Measurements from ENCODE around the gene NRXN3. TPM values are rescaled to one million over a fixed set of nuclear protein-coding genes. Genes with fewer than 3 reads are reported as not detected.

NRXN3 gene
- polyA plus RNA-seq, 1 donor from 2014 or later: 110 TPM

DNA sequence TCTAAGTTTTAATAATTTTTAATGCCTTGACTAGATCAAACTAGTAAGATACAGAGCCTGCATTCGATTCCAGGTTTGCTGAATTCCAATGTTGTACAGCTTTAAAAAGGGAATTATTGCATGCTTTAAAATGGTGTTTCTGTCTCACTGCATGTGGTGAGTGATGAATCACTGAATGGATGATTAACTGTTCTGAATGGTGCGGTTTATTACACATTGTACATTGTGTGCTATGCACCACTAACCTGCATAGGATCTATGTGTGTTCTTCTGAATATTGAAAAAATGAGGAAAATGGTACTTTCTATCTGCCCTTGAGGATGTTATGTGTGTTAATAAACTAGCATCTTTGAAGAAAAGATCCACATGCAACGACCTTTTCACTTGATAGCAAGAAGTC, 231.7 kb downstream of the NRXN3 start:
- Histone ChIP-seq H3K9ac (ENCODE audit: low read length) (no peak overlapping the region), H3F3A (ENCODE audit: insufficient read depth, low read length, poor library complexity, severe bottlenecking) (no peaks in the 10 kb centered on the region), H3K4me3 (ENCODE audit: low read length) (no peak overlapping the region), H3K36me3 (ENCODE audit: insufficient read depth, low read length) (no peaks in the 10 kb centered on the region), H3K79me2 (replicated peaks; ENCODE audit: insufficient read depth, low read length) (peaks cover 3% of the 10 kb centered on the region), H3K27ac (ENCODE audit: low read length) (no peak overlapping the region), H2AFZ (ENCODE audit: low read depth, low read length) (no peak overlapping the region), H3K4me2 (ENCODE audit: low read length) (no peak overlapping the region), H4K20me1 (ENCODE audit: insufficient read depth) (no peaks in the 10 kb centered on the region), H3K9me3 (ENCODE audit: low read length) (no peaks in the 10 kb centered on the region), H3K27me3 (ENCODE audit: insufficient read depth, low read depth, low read length) (no peaks in the 10 kb centered on the region), H3K9me2 (ENCODE audit: insufficient read depth, low read length) (no peaks in the 10 kb centered on the region)
- TF ChIP-seq POLR2AphosphoS5 (IDR thresholded peaks at IDR 0.05) (no peak), EZH2 (IDR thresholded peaks at IDR 0.05; ENCODE audit: borderline replicate concordance, insufficient read depth, low read length, poor library complexity, severe bottlenecking) (no peak), EP300 (conservative IDR thresholded peaks at IDR 0.05; ENCODE audit: poor library complexity, severe bottlenecking) (no peak), RAD21 (conservative IDR thresholded peaks at IDR 0.05) (no peak), MXI1 (conservative IDR thresholded peaks at IDR 0.05; ENCODE audit: poor library complexity, severe bottlenecking) (no peak), TAF1 (IDR thresholded peaks at IDR 0.05; ENCODE audit: low read depth) (no peak), CTCF (IDR thresholded peaks at IDR 0.05; ENCODE audit: poor library complexity, severe bottlenecking) (no peak), SMC3 (conservative IDR thresholded peaks at IDR 0.05; ENCODE audit: poor library complexity) (no peak)
- TF ChIP-seq, protein P1, sequence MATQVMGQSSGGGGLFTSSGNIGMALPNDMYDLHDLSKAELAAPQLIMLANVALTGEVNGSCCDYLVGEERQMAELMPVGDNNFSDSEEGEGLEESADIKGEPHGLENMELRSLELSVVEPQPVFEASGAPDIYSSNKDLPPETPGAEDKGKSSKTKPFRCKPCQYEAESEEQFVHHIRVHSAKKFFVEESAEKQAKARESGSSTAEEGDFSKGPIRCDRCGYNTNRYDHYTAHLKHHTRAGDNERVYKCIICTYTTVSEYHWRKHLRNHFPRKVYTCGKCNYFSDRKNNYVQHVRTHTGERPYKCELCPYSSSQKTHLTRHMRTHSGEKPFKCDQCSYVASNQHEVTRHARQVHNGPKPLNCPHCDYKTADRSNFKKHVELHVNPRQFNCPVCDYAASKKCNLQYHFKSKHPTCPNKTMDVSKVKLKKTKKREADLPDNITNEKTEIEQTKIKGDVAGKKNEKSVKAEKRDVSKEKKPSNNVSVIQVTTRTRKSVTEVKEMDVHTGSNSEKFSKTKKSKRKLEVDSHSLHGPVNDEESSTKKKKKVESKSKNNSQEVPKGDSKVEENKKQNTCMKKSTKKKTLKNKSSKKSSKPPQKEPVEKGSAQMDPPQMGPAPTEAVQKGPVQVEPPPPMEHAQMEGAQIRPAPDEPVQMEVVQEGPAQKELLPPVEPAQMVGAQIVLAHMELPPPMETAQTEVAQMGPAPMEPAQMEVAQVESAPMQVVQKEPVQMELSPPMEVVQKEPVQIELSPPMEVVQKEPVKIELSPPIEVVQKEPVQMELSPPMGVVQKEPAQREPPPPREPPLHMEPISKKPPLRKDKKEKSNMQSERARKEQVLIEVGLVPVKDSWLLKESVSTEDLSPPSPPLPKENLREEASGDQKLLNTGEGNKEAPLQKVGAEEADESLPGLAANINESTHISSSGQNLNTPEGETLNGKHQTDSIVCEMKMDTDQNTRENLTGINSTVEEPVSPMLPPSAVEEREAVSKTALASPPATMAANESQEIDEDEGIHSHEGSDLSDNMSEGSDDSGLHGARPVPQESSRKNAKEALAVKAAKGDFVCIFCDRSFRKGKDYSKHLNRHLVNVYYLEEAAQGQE (IDR thresholded peaks at IDR 0.05; ENCODE audit: borderline replicate concordance): no peak

DNA sequence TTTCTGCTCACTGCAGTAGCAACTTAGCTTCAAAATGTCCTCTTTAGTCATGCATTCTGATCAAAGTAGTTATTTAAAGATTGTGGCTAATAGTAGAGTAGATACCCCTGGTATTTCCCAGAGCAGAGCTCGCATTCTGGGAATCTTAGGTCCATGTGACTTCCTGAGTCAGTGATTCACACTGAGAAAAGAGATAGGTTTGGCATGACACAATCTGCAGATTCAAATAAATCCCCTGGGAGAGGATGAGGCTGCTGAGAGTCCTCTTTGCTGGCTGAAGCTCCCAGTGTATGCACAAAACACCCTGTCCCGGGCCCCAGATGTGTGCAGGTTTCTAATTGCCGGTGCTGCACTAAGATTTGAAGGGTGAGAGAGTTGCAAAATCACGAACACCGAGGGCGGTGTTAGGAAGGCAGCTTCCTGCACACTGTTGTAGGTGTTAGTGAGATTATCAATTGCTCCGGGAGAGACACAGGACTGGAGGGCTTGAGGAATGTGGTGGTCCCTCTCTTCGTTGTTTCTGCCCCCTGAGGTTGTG, 233.2 kb downstream of the NRXN3 start:
- peak overlapping the region; percentile 16 for H3K4me2 ChIP-seq (ENCODE audit: low read length)
- no peaks in the 10 kb centered on the region for H3K9me2 ChIP-seq (ENCODE audit: insufficient read depth, low read length)
- TF ChIP-seq MXI1 (conservative IDR thresholded peaks at IDR 0.05; ENCODE audit: poor library complexity, severe bottlenecking) (no peak), SMC3 (conservative IDR thresholded peaks at IDR 0.05; ENCODE audit: poor library complexity) (no peak), TAF1 (IDR thresholded peaks at IDR 0.05; ENCODE audit: low read depth) (no peak), CTCF (IDR thresholded peaks at IDR 0.05; ENCODE audit: poor library complexity, severe bottlenecking) (no peak), RAD21 (conservative IDR thresholded peaks at IDR 0.05) (no peak), EP300 (conservative IDR thresholded peaks at IDR 0.05; ENCODE audit: poor library complexity, severe bottlenecking) (no peak), EZH2 (IDR thresholded peaks at IDR 0.05; ENCODE audit: borderline replicate concordance, insufficient read depth, low read length, poor library complexity, severe bottlenecking) (no peak), POLR2AphosphoS5 (IDR thresholded peaks at IDR 0.05) (no peak)
- TF ChIP-seq, protein P1 (IDR thresholded peaks at IDR 0.05; ENCODE audit: borderline replicate concordance): no peak
- H3K4me3 ChIP-seq (ENCODE audit: low read length): peak overlapping the region; percentile 47
- H3K9me3 ChIP-seq (ENCODE audit: low read length): no peaks in the 10 kb centered on the region
- no peaks in the 10 kb centered on the region for H4K20me1 ChIP-seq (ENCODE audit: insufficient read depth)
- H3K9ac ChIP-seq (ENCODE audit: low read length): peak overlapping the region; percentile 31
- no peaks in the 10 kb centered on the region for H3F3A ChIP-seq (ENCODE audit: insufficient read depth, low read length, poor library complexity, severe bottlenecking)
- no peak overlapping the region for H2AFZ ChIP-seq (ENCODE audit: low read depth, low read length)
- H3K27me3 ChIP-seq (ENCODE audit: insufficient read depth, low read depth, low read length): no peaks in the 10 kb centered on the region
- no peak overlapping the region for H3K27ac ChIP-seq (ENCODE audit: low read length)
- H3K79me2 ChIP-seq (replicated peaks; ENCODE audit: insufficient read depth, low read length): peaks cover 3% of the 10 kb centered on the region
- no peaks in the 10 kb centered on the region for H3K36me3 ChIP-seq (ENCODE audit: insufficient read depth, low read length)
